IMR-90 (cell line): Measurements from ENCODE around the gene C6orf15. TPM values are rescaled to one million over a fixed set of nuclear protein-coding genes. Genes with fewer than 3 reads are reported as not detected.

ENCODE experiments used
- ATAC-seq: fragments of 200-7000 bp; cut with Tn5 transposase; 2 replicates; pipeline ENCODE4 v1.9.1; 2020; ENCODE audit warnings: low read depth, mild to moderate bottlenecking, moderate library complexity
- BruUV-seq: library from RNA; stranded (reverse); fragments of 400-500 nt; replicated peaks from 2 replicates; lab custom pipeline; 2021; lab: Mats Ljungman, UMichigan
- CTCF ChIA-PET: fragments of 300-600 bp; formaldehyde crosslinking; extraction: SDS; loops from one replicate; lab custom pipeline; 2021; ENCODE audit warnings: antibody characterized with exemption; lab: Yijun Ruan, JAX
- POLR2A ChIA-PET: fragments of 300-600 bp; sonication (Branson Sonifier 250); formaldehyde crosslinking; loops from one replicate; lab custom pipeline; 2022; ENCODE audit warnings: antibody characterized with exemption; ENCODE audit not compliant: unreplicated experiment; lab: Charles Lee
- DNase-seq: peaks from one replicate; pipeline ENCODE4 v3.0.0; 2013
- H2AFZ ChIP-seq: replicated peaks from 2 replicates; pipeline ENCODE3; 2013; ENCODE audit warnings: low read length, mild to moderate bottlenecking; ENCODE audit not compliant: poor library complexity
- H2AK5ac ChIP-seq: 2 replicates; pipeline ENCODE4 v1.6.1; 2013; ENCODE audit warnings: low read depth, low read length, inconsistent platforms
- H2AK9ac ChIP-seq: replicated peaks from 2 replicates; pipeline ENCODE3; 2013; ENCODE audit warnings: mild to moderate bottlenecking, low read depth, low read length, moderate library complexity; ENCODE audit not compliant: poor library complexity
- H2BK120ac ChIP-seq: 2 replicates; pipeline ENCODE4 v1.6.1; 2013; ENCODE audit warnings: low read depth, low read length, inconsistent platforms
- H2BK15ac ChIP-seq: 3 replicates; pipeline ENCODE4 v1.6.1; 2013; ENCODE audit warnings: low read depth, low read length, inconsistent platforms
- H2BK20ac ChIP-seq: 2 replicates; pipeline ENCODE4 v1.6.1; 2013; ENCODE audit warnings: low read depth, mild to moderate bottlenecking, inconsistent platforms, low read length, moderate library complexity
- H2BK5ac ChIP-seq: 2 replicates; pipeline ENCODE4 v1.6.1; 2013; ENCODE audit warnings: mild to moderate bottlenecking, low read depth, low read length, inconsistent platforms; ENCODE audit not compliant: poor library complexity, severe bottlenecking
- H3K14ac ChIP-seq: replicated peaks from 2 replicates; pipeline ENCODE4 v1.6.1; 2013; ENCODE audit warnings: low read depth, low read length, inconsistent platforms
- H3K18ac ChIP-seq: 2 replicates; pipeline ENCODE4 v1.6.1; 2013; ENCODE audit warnings: low read depth, low read length, control low read depth
- H3K23ac ChIP-seq: 2 replicates; pipeline ENCODE4 v1.6.1; 2013; ENCODE audit warnings: low read depth, low read length, inconsistent platforms
- H3K27ac ChIP-seq: 2 replicates; pipeline ENCODE4 v1.5.1; 2013; ENCODE audit warnings: mild to moderate bottlenecking, control low read depth, low read length; ENCODE audit not compliant: insufficient read depth
- H3K27me3 ChIP-seq: 2 replicates; pipeline ENCODE4 v1.6.1; 2013; ENCODE audit warnings: low read length; ENCODE audit not compliant: control insufficient read depth, insufficient read depth
- H3K36me3 ChIP-seq: 2 replicates; pipeline ENCODE4 v1.6.1; 2013; ENCODE audit warnings: low read length, mixed read lengths; ENCODE audit not compliant: control insufficient read depth, insufficient read depth
- H3K4ac ChIP-seq: 2 replicates; pipeline ENCODE4 v1.6.1; 2013; ENCODE audit warnings: low read depth, low read length, inconsistent platforms
- H3K4me1 ChIP-seq: 2 replicates; pipeline ENCODE4 v1.6.1; 2013; ENCODE audit warnings: low read length, mixed read lengths; ENCODE audit not compliant: control insufficient read depth, insufficient read depth
- H3K4me2 ChIP-seq: 2 replicates; pipeline ENCODE4 v1.6.1; 2013; ENCODE audit warnings: low read depth, mild to moderate bottlenecking, control low read depth, low read length, moderate library complexity
- H3K4me3 ChIP-seq: 2 replicates; pipeline ENCODE4 v1.5.1; 2013; ENCODE audit warnings: low read depth, mild to moderate bottlenecking, control low read depth, low read length, moderate library complexity; ENCODE audit not compliant: insufficient read depth
- H3K56ac ChIP-seq: 2 replicates; pipeline ENCODE4 v1.6.1; 2013; ENCODE audit warnings: low read length, inconsistent platforms; ENCODE audit not compliant: insufficient read depth; ENCODE audit errors: extremely low read depth
- H3K79me1 ChIP-seq, 2 experiments: 2 replicates each; pipeline ENCODE4 v1.6.1; 2013; ENCODE audit warnings: low read length in 2 of 2, inconsistent platforms in 1 of 2, low read depth in 1 of 2
- H3K9ac ChIP-seq: 2 replicates; pipeline ENCODE4 v1.6.1; 2013; ENCODE audit warnings: low read depth, low read length, control low read depth
- H3K9me1 ChIP-seq: 2 replicates; pipeline ENCODE4 v1.6.1; 2013; ENCODE audit warnings: low read length, inconsistent platforms; ENCODE audit not compliant: insufficient read depth
- H3K9me3 ChIP-seq: 2 replicates; pipeline ENCODE4 v1.6.1; 2013; ENCODE audit warnings: low read length; ENCODE audit not compliant: control insufficient read depth, insufficient read depth
- H4K20me1 ChIP-seq: 2 replicates; pipeline ENCODE4 v1.6.1; 2013; ENCODE audit warnings: low read length, inconsistent platforms; ENCODE audit not compliant: insufficient read depth
- H4K5ac ChIP-seq: 2 replicates; pipeline ENCODE4 v1.6.1; 2013; ENCODE audit warnings: mild to moderate bottlenecking, low read depth, low read length, control low read depth
- H4K8ac ChIP-seq, 2 experiments: 2 replicates each; pipeline ENCODE4 v1.6.1; 2013; ENCODE audit warnings: low read depth in 2 of 2, low read length in 2 of 2, control low read depth in 1 of 2, inconsistent platforms in 1 of 2
- H4K91ac ChIP-seq: 2 replicates; pipeline ENCODE4 v1.6.1; 2013; ENCODE audit warnings: low read depth, low read length, inconsistent platforms; ENCODE audit not compliant: insufficient read depth
- BHLHE40 ChIP-seq: fragments of 150-350 bp; IDR thresholded peaks from 2 replicates; pipeline ENCODE4 v1.6.1; 2016; ENCODE audit warnings: mild to moderate bottlenecking, low read depth, low read length
- CHD1 ChIP-seq: IDR thresholded peaks from 2 replicates; pipeline ENCODE4 v1.6.1; 2012; ENCODE audit warnings: low read depth, low read length, improper control_type of control experiment
- ELK1 ChIP-seq: fragments of 150-350 bp; IDR thresholded peaks from 2 replicates; pipeline ENCODE4 v1.6.1; 2016; ENCODE audit warnings: low read depth, mild to moderate bottlenecking, low read length, moderate library complexity, borderline replicate concordance
- MAFK ChIP-seq: IDR thresholded peaks from 2 replicates; pipeline ENCODE4 v1.6.1; 2012; ENCODE audit warnings: low read depth, low read length, improper control_type of control experiment
- RFX5 ChIP-seq: IDR thresholded peaks from 2 replicates; pipeline ENCODE4 v1.8.0; 2012; ENCODE audit warnings: low read depth, mild to moderate bottlenecking, low read length, moderate library complexity
- SMC3 ChIP-seq: fragments of 150-350 bp; IDR thresholded peaks from 2 replicates; pipeline ENCODE4 v1.6.1; 2016; ENCODE audit warnings: low read depth, mild to moderate bottlenecking, antibody characterized with exemption, low read length, moderate library complexity
- USF2 ChIP-seq: fragments of 150-350 bp; IDR thresholded peaks from 2 replicates; pipeline ENCODE4 v1.6.1; 2017; ENCODE audit warnings: mild to moderate bottlenecking, antibody characterized with exemption, low read length, low read depth
- WGBS, 2 experiments: methylation state at CpG; one replicate each; pipeline versions ENCODE4 v1.1.5 to v1.1.7; 2013; ENCODE audit warnings: missing lambda C conversion rate in 2 of 2; ENCODE audit not compliant: insufficient read length in 1 of 2; ENCODE audit errors: extremely low coverage in 2 of 2; 5-methylcytosine and 5-hydroxymethylcytosine counted together
- dilution Hi-C: fragments of 300-500 bp; cut with HindIII; formaldehyde crosslinking; loops from one replicate; pipeline ENCODE4 v1.14.3; 2018; ENCODE audit warnings: low sequenced_read_pairs; ENCODE audit not compliant: unreplicated experiment
- in situ Hi-C: fragments of 300-500 bp; cut with MboI; formaldehyde crosslinking; loops from 3 replicates; pipeline ENCODE4 v1.14.3; 2019; ENCODE audit warnings: low sequenced_read_pairs, inconsistent platforms, mixed read lengths
- intact Hi-C: fragments of 100-400 bp; cut with micrococcal nuclease; formaldehyde crosslinking; loops from 2 replicates; pipeline ENCODE4 v1.10.0; 2022
- polyA plus RNA-seq, 3 experiments: library from polyadenylated mRNA; depleted of rRNA; stranded (reverse); fragments of >200 nt; gene quantifications; 2 replicates each; pipeline ENCODE4 v1.2.3, GENCODE V29; 2012; ENCODE audit warnings: low replicate concordance in 1 of 3
- total RNA-seq: library from RNA; depleted of rRNA; stranded (reverse); fragments of >200 nt; gene quantifications from 2 replicates; pipeline ENCODE4 v1.2.3, GENCODE V29; 2012

The C6orf15 gene
- total and polyA plus RNA-seq, 2 of the 4 experiments (the other 2 are of a cell fraction): not detected

- intact Hi-C loops (no loop called here), dilution Hi-C loops (no loop called here), in situ Hi-C loops (no loop called here)
- Histone ChIP-seq H2BK15ac (no peak overlapping the region), H2BK120ac (no peak overlapping the region), H3K9ac (no peak overlapping the region), H2AFZ (no peak overlapping the region), H3K27me3 (peaks cover 11% of the 10 kb centered on the region), H2BK20ac (no peak overlapping the region), H3K56ac (no peak overlapping the region), H3K9me1 (no peaks in the 10 kb centered on the region), H3K9me3 (no peaks in the 10 kb centered on the region), H3K79me1 (no peaks in the 10 kb centered on the region), H3K18ac (no peak overlapping the region), H3K27ac (no peak overlapping the region), H2AK5ac (no peak overlapping the region), H2AK9ac (no peak overlapping the region), H4K91ac (no peak overlapping the region), H3K23ac (no peak overlapping the region), H3K4ac (no peak overlapping the region), H4K5ac (no peak overlapping the region), H2BK5ac (no peak overlapping the region), H3K4me3 (no peak overlapping the region), H3K4me1 (no peaks in the 10 kb centered on the region), H4K20me1 (no peaks in the 10 kb centered on the region; the same call in 1 of the 2 replicates), H3K4me2 (no peak overlapping the region), H4K8ac (no peak overlapping the region), H3K36me3 (no peaks in the 10 kb centered on the region), H3K14ac (no peak overlapping the region)
- ChIA-PET CTCF (no interaction called here), POLR2A (no interaction called here)
- WGBS, 2 experiments: no CpG with 5 or more reads among the region's 4 CpGs
- BruUV-seq: no TSS peak
- no peak for ATAC-seq
- DNase-seq: no peak
- TF ChIP-seq MAFK: no peak
- TF ChIP-seq BHLHE40: no peak
- no peak for TF ChIP-seq SMC3
- TF ChIP-seq ELK1: no peak
- TF ChIP-seq CHD1: no peak
- no peak for TF ChIP-seq RFX5
- TF ChIP-seq USF2: no peak
Measured at GRCh38 chr6:31129130-31129529, 16.8 kb upstream of the C6orf15 start.
